ENCODE data around the gene CD2BP2. TPM values are rescaled to one million over a fixed set of nuclear protein-coding genes. Genes with fewer than 3 reads are reported as not detected.

The CD2BP2 gene
- total and polyA plus RNA-seq, 2 experiments from 2014 or later: 41.0 to 45.1 TPM

- Histone ChIP-seq H3K27me3 (no peaks in the 10 kb centered on the region), H3K4me1 (ENCODE audit: insufficient read depth) (peaks cover 17% of the 10 kb centered on the region), H3K27ac (no peak overlapping the region), H3K36me3 (replicated peaks; ENCODE audit: insufficient read depth, low read depth) (no peaks in the 10 kb centered on the region), H2AFZ (no peak overlapping the region), H3K4me3 (no peak overlapping the region), H3K9me2 (replicated peaks; ENCODE audit: insufficient read depth) (no peaks in the 10 kb centered on the region), H3K4me2 (no peak overlapping the region), H4K20me1 (ENCODE audit: insufficient read depth, poor library complexity, severe bottlenecking) (peaks cover 20% of the 10 kb centered on the region), H3K79me2 (peaks cover 22% of the 10 kb centered on the region), H3K9me3 (ENCODE audit: low read depth) (no peaks in the 10 kb centered on the region)
- no peak for TF ChIP-seq EZH2phosphoT487 (IDR thresholded peaks at IDR 0.05; ENCODE audit: low read depth, severe bottlenecking, unreplicated experiment)
- no peak for TF ChIP-seq EZH2 (IDR thresholded peaks at IDR 0.05; ENCODE audit: borderline replicate concordance)
- TF ChIP-seq, protein P1, sequence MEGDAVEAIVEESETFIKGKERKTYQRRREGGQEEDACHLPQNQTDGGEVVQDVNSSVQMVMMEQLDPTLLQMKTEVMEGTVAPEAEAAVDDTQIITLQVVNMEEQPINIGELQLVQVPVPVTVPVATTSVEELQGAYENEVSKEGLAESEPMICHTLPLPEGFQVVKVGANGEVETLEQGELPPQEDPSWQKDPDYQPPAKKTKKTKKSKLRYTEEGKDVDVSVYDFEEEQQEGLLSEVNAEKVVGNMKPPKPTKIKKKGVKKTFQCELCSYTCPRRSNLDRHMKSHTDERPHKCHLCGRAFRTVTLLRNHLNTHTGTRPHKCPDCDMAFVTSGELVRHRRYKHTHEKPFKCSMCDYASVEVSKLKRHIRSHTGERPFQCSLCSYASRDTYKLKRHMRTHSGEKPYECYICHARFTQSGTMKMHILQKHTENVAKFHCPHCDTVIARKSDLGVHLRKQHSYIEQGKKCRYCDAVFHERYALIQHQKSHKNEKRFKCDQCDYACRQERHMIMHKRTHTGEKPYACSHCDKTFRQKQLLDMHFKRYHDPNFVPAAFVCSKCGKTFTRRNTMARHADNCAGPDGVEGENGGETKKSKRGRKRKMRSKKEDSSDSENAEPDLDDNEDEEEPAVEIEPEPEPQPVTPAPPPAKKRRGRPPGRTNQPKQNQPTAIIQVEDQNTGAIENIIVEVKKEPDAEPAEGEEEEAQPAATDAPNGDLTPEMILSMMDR (IDR thresholded peaks at IDR 0.05; ENCODE audit: poor library complexity): no peak
- DNase-seq (ENCODE audit: low spot score): no peak
- WGBS (ENCODE audit: low lambda C conversion rate, missing lambda C conversion rate): 92% methylated on average over 5 of the region's 5 CpGs
Observed at GRCh38 chr16:30372725-30373124, 17.6 kb upstream of the CD2BP2 start.

DNA sequence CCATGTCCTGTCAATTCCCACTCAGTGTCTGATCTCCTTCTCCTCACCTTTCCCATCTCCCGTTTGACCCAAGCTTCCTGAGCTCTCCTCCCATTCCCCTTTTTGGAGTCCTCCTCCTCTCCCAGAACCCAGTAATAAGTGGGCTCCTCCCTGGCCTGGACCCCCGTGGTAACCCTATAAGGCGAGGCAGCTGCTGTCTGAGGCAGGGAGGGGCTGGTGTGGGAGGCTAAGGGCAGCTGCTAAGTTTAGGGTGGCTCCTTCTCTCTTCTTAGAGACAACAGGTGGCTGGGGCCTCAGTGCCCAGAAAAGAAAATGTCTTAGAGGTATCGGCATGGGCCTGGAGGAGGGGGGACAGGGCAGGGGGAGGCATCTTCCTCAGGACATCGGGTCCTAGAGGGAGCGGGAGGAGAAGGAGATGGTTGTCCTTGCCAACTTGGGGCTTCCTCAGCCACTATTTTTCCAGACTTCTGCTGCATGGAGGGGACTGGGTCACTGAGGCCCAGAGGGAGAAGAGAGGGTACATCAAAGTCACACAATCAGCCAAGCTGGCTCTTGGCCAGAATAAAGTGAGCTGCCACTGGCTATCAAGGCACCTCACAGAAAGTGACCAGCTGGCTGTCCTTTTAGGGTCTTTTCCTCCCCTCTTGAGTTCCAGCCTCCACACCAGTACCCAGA, 17.1 kb upstream of the CD2BP2 start:
- peaks cover 27% of the 10 kb centered on the region for H3K79me2 ChIP-seq
- TF ChIP-seq EZH2 (IDR thresholded peaks at IDR 0.05; ENCODE audit: borderline replicate concordance) (no peak), EZH2phosphoT487 (IDR thresholded peaks at IDR 0.05; ENCODE audit: low read depth, severe bottlenecking, unreplicated experiment) (no peak)
- TF ChIP-seq, protein P1 (IDR thresholded peaks at IDR 0.05; ENCODE audit: poor library complexity): no peak
- H3K4me1 ChIP-seq (ENCODE audit: insufficient read depth): peaks cover 19% of the 10 kb centered on the region
- no peak overlapping the region for H2AFZ ChIP-seq
- no peaks in the 10 kb centered on the region for H3K9me2 ChIP-seq (replicated peaks; ENCODE audit: insufficient read depth)
- peaks cover 26% of the 10 kb centered on the region for H4K20me1 ChIP-seq (ENCODE audit: insufficient read depth, poor library complexity, severe bottlenecking)
- H3K4me2 ChIP-seq: no peak overlapping the region
- WGBS (ENCODE audit: low lambda C conversion rate, missing lambda C conversion rate): 91% methylated on average over 6 of the region's 6 CpGs
- no peaks in the 10 kb centered on the region for H3K36me3 ChIP-seq (replicated peaks; ENCODE audit: insufficient read depth, low read depth)
- no peak overlapping the region for H3K4me3 ChIP-seq
- no peaks in the 10 kb centered on the region for H3K27me3 ChIP-seq
- no peaks in the 10 kb centered on the region for H3K9me3 ChIP-seq (ENCODE audit: low read depth)
- peak overlapping the region; percentile 84 for H3K27ac ChIP-seq
- DNase-seq (ENCODE audit: low spot score): peak; percentile 6

DNA sequence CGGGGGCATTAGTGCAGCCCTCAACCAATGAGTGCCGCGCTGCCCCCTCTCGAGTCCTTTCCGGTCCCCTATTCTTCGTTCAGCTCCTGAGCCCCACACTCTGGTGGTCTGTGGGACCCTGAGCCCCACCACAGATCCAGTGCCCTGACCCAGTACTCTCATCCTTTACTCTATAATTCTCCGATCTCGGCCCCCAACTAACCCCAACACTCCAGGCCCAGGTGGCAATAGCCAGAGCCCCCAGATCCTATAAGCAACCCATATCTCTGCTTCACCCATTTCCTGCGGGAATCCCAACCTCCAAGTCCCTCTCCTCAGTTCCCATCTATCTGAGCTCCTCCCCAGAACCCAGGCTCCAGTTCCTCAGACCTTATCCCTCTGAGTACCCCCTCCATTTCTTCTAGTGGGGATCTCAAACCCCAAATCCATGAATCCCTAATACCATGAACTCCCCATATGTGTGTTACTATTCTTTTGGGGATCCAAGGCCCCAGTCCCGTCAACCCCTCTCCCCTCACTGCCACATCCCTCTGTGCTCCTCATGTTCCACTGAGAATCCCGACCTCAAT, 16.2 kb upstream of the CD2BP2 start:
- Histone ChIP-seq H3K9me2 (replicated peaks; ENCODE audit: insufficient read depth) (no peaks in the 10 kb centered on the region), H3K9me3 (ENCODE audit: low read depth) (no peaks in the 10 kb centered on the region), H3K4me2 (peak overlapping the region; percentile 65), H4K20me1 (ENCODE audit: insufficient read depth, poor library complexity, severe bottlenecking) (peaks cover 34% of the 10 kb centered on the region), H3K27me3 (no peaks in the 10 kb centered on the region), H3K4me1 (ENCODE audit: insufficient read depth) (peaks cover 12% of the 10 kb centered on the region), H3K79me2 (peaks cover 36% of the 10 kb centered on the region), H3K4me3 (no peak overlapping the region), H3K27ac (peak overlapping the region; percentile 84), H3K36me3 (replicated peaks; ENCODE audit: insufficient read depth, low read depth) (no peaks in the 10 kb centered on the region), H2AFZ (peak overlapping the region; percentile 1)
- WGBS (ENCODE audit: low lambda C conversion rate, missing lambda C conversion rate): 34% methylated on average over 11 of the region's 11 CpGs
- DNase-seq (ENCODE audit: low spot score): no peak
- TF ChIP-seq, protein P1 (IDR thresholded peaks at IDR 0.05; ENCODE audit: poor library complexity): no peak
- TF ChIP-seq EZH2phosphoT487 (IDR thresholded peaks at IDR 0.05; ENCODE audit: low read depth, severe bottlenecking, unreplicated experiment) (no peak), EZH2 (IDR thresholded peaks at IDR 0.05; ENCODE audit: borderline replicate concordance) (no peak)
